ENCODE data around the gene RORB. TPM values are rescaled to one million over a fixed set of nuclear protein-coding genes. Genes with fewer than 3 reads are reported as not detected.

RORB gene
- total RNA-seq, 1 experiment from 2014 or later, result not detected

- Histone ChIP-seq H3K9me3 (no peaks in the 10 kb centered on the region), H3K4me3 (ENCODE audit: low read depth, low read length) (no peak overlapping the region), H3K27me3 (replicated peaks; ENCODE audit: control insufficient read depth, insufficient read depth, low read length) (no peaks in the 10 kb centered on the region), H3K36me3 (ENCODE audit: control insufficient read depth, insufficient read depth, low read length) (no peaks in the 10 kb centered on the region), H3K4me1 (no peaks in the 10 kb centered on the region)
- no peak for DNase-seq
- Mint-ChIP-seq H3K27ac (ENCODE audit: unreplicated experiment) (no peak overlapping the region), H3K27me3 (ENCODE audit: insufficient read depth, unreplicated experiment) (no peaks in the 10 kb centered on the region), H3K9me3 (ENCODE audit: unreplicated experiment) (no peaks in the 10 kb centered on the region), H3K4me3 (ENCODE audit: unreplicated experiment) (no peak overlapping the region), H3K4me1 (ENCODE audit: low read depth, unreplicated experiment) (no peaks in the 10 kb centered on the region), H3K36me3 (ENCODE audit: insufficient read depth, unreplicated experiment) (no peaks in the 10 kb centered on the region)
- no peak for TF ChIP-seq CTCF (IDR thresholded peaks at IDR 0.05; ENCODE audit: insufficient read depth in 1 of 2, low read depth in 1 of 2, low read length in 1 of 2, severe bottlenecking in 1 of 2, unreplicated experiment in 1 of 2)
- BruUV-seq (replicated peaks), result no TSS peak
- ChIA-PET CTCF (no interaction called here), POLR2A (no interaction called here)
- intact Hi-C loops (cut with micrococcal nuclease; ENCODE audit: unreplicated experiment), result no loop called here
Observed at GRCh38 chr9:74726581-74726980, 229.4 kb downstream of the RORB start.

GRCh38 chr9:74728176-74728575 is 231.0 kb downstream of the RORB start:
- H3K27ac Mint-ChIP-seq (ENCODE audit: unreplicated experiment), result no peak overlapping the region
- no peaks in the 10 kb centered on the region for H3K36me3 Mint-ChIP-seq (ENCODE audit: insufficient read depth, unreplicated experiment)
- no peak for TF ChIP-seq CTCF (IDR thresholded peaks at IDR 0.05; ENCODE audit: insufficient read depth in 1 of 2, low read depth in 1 of 2, low read length in 1 of 2, severe bottlenecking in 1 of 2, unreplicated experiment in 1 of 2)
- H3K4me3 Mint-ChIP-seq (ENCODE audit: unreplicated experiment), result no peak overlapping the region
- H3K27me3 Mint-ChIP-seq (ENCODE audit: insufficient read depth, unreplicated experiment), result no peaks in the 10 kb centered on the region
- H3K4me1 Mint-ChIP-seq (ENCODE audit: low read depth, unreplicated experiment), result no peaks in the 10 kb centered on the region
- H3K36me3 ChIP-seq (ENCODE audit: control insufficient read depth, insufficient read depth, low read length), result no peaks in the 10 kb centered on the region
- H3K9me3 ChIP-seq, result no peaks in the 10 kb centered on the region
- H3K4me1 ChIP-seq, result no peaks in the 10 kb centered on the region
- intact Hi-C loops (cut with micrococcal nuclease; ENCODE audit: unreplicated experiment), result no loop called here
- H3K9me3 Mint-ChIP-seq (ENCODE audit: unreplicated experiment), result no peaks in the 10 kb centered on the region
- no peak for DNase-seq
- no peaks in the 10 kb centered on the region for H3K27me3 ChIP-seq (replicated peaks; ENCODE audit: control insufficient read depth, insufficient read depth, low read length)
- CTCF ChIA-PET, result no interaction called here
- POLR2A ChIA-PET, result no interaction called here
- no peak overlapping the region for H3K4me3 ChIP-seq (ENCODE audit: low read depth, low read length)
- no TSS peak for BruUV-seq (replicated peaks)

GRCh38 chr9:74729136-74729695 is 232.1 kb downstream of the RORB start:
- no peak for TF ChIP-seq CTCF (IDR thresholded peaks at IDR 0.05; ENCODE audit: insufficient read depth in 1 of 2, low read depth in 1 of 2, low read length in 1 of 2, severe bottlenecking in 1 of 2, unreplicated experiment in 1 of 2)
- no peaks in the 10 kb centered on the region for H3K36me3 Mint-ChIP-seq (ENCODE audit: insufficient read depth, unreplicated experiment)
- H3K9me3 ChIP-seq, result no peaks in the 10 kb centered on the region
- no peaks in the 10 kb centered on the region for H3K27me3 Mint-ChIP-seq (ENCODE audit: insufficient read depth, unreplicated experiment)
- ChIA-PET POLR2A (no interaction called here), CTCF (no interaction called here)
- H3K27ac Mint-ChIP-seq (ENCODE audit: unreplicated experiment), result no peak overlapping the region
- BruUV-seq (replicated peaks), result no TSS peak
- H3K4me1 Mint-ChIP-seq (ENCODE audit: low read depth, unreplicated experiment), result no peaks in the 10 kb centered on the region
- H3K4me3 ChIP-seq (ENCODE audit: low read depth, low read length), result no peak overlapping the region
- H3K4me3 Mint-ChIP-seq (ENCODE audit: unreplicated experiment), result no peak overlapping the region
- H3K4me1 ChIP-seq, result no peaks in the 10 kb centered on the region
- H3K27me3 ChIP-seq (replicated peaks; ENCODE audit: control insufficient read depth, insufficient read depth, low read length), result no peaks in the 10 kb centered on the region
- intact Hi-C loops (cut with micrococcal nuclease; ENCODE audit: unreplicated experiment), result no loop called here
- no peak for DNase-seq
- no peaks in the 10 kb centered on the region for H3K9me3 Mint-ChIP-seq (ENCODE audit: unreplicated experiment)
- H3K36me3 ChIP-seq (ENCODE audit: control insufficient read depth, insufficient read depth, low read length), result no peaks in the 10 kb centered on the region
